HepG2 (cell line): ENCODE results near the gene C2. TPM values are rescaled to one million over a fixed set of nuclear protein-coding genes. Genes with fewer than 3 reads are reported as not detected.

Experiments used
- BRD4 ChIP-seq: sonication (generic); formaldehyde crosslinking; IDR thresholded peaks from 2 replicates; pipeline ENCODE4 v1.4.0; 2020; ENCODE audit warnings: missing genetic modification reagents
- CREM ChIP-seq, 2 experiments: sonication (generic) in 1 of 2; formaldehyde crosslinking in 1 of 2; IDR thresholded peaks; 2 replicates each; pipeline versions ENCODE4 v1.4.0 to v1.6.1; 2016 to 2020; ENCODE audit warnings: antibody characterized with exemption in 1 of 2, mild to moderate bottlenecking in 1 of 2, missing genetic modification reagents in 1 of 2
- FIP1L1 ChIP-seq: fragments of 200-400 bp; formaldehyde crosslinking; IDR thresholded peaks from 2 replicates; pipeline ENCODE4 v1.6.1; 2018; ENCODE audit warnings: low read depth, mild to moderate bottlenecking, low read length, moderate library complexity, borderline replicate concordance; ENCODE audit not compliant: insufficient read depth
- HMGA1 ChIP-seq: sonication (generic); formaldehyde crosslinking; conservative IDR thresholded peaks from 2 replicates; pipeline ENCODE4 v1.4.0; 2020; ENCODE audit warnings: missing genetic modification reagents
- HNF4G ChIP-seq, 2 experiments: sonication (generic) in 1 of 2; formaldehyde crosslinking in 1 of 2; IDR thresholded peaks; 2 replicates each; pipeline versions ENCODE4 v1.4.0 to v1.6.1; 2011 to 2020; ENCODE audit warnings: borderline replicate concordance in 2 of 2, low read depth in 2 of 2, mild to moderate bottlenecking in 2 of 2, low read length in 1 of 2, missing genetic modification reagents in 1 of 2, moderate library complexity in 1 of 2
- KLF9 ChIP-seq: IDR thresholded peaks from 2 replicates; pipeline ENCODE4 v1.6.1; 2016; ENCODE audit warnings: low read depth
- MED13 ChIP-seq: sonication (generic); formaldehyde crosslinking; IDR thresholded peaks from 2 replicates; pipeline ENCODE4 v1.5.0; 2020; ENCODE audit warnings: missing genetic modification reagents
- NFRKB ChIP-seq: fragments of 450-650 bp; IDR thresholded peaks from 2 replicates; pipeline ENCODE4 v1.6.1; 2017
- NPAS2 ChIP-seq: sonication (generic); formaldehyde crosslinking; IDR thresholded peaks from 2 replicates; pipeline ENCODE4 v1.8.0; 2022; ENCODE audit warnings: mild to moderate bottlenecking, missing genetic modification reagents, borderline replicate concordance
- NR2F2 ChIP-seq: IDR thresholded peaks from 2 replicates; pipeline ENCODE4 v1.6.1; 2012; ENCODE audit warnings: low read depth, inconsistent platforms, borderline replicate concordance
- RBM22 ChIP-seq: fragments of 200-400 bp; formaldehyde crosslinking; optimal IDR thresholded peaks from 2 replicates; pipeline ENCODE3; 2017; ENCODE audit warnings: mild to moderate bottlenecking, low read length, moderate library complexity
- SIX1 ChIP-seq: sonication (generic); formaldehyde crosslinking; IDR thresholded peaks from 2 replicates; pipeline ENCODE4 v1.4.0; 2020; ENCODE audit warnings: missing genetic modification reagents, borderline replicate concordance
- SKI ChIP-seq: fragments of 450-650 bp; IDR thresholded peaks from one replicate; pipeline ENCODE4 v1.6.1; 2018; ENCODE audit warnings: mild to moderate bottlenecking; ENCODE audit not compliant: partially characterized antibody
- SRY ChIP-seq: sonication (generic); formaldehyde crosslinking; IDR thresholded peaks from 2 replicates; pipeline ENCODE4 v1.8.0; 2022; ENCODE audit warnings: mild to moderate bottlenecking, missing genetic modification reagents
- TOPORS ChIP-seq: sonication (generic); formaldehyde crosslinking; IDR thresholded peaks from 2 replicates; pipeline ENCODE4 v1.8.0; 2023; ENCODE audit warnings: mild to moderate bottlenecking, missing genetic modification reagents
- ZBTB42 ChIP-seq: sonication (generic); formaldehyde crosslinking; IDR thresholded peaks from 2 replicates; pipeline ENCODE4 v1.5.0; 2020; ENCODE audit warnings: mild to moderate bottlenecking, missing genetic modification reagents
- ZFP90 ChIP-seq: sonication (generic); formaldehyde crosslinking; IDR thresholded peaks from 2 replicates; pipeline ENCODE4 v1.8.0; 2022; ENCODE audit warnings: missing genetic modification reagents, mild to moderate bottlenecking, inconsistent platforms, borderline replicate concordance
- ZMAT3 ChIP-seq: sonication (generic); formaldehyde crosslinking; conservative IDR thresholded peaks from 2 replicates; pipeline ENCODE4 v1.7.0; 2021; ENCODE audit warnings: missing genetic modification reagents
- ZNF121 ChIP-seq: sonication (generic); formaldehyde crosslinking; IDR thresholded peaks from 2 replicates; pipeline ENCODE4 v1.5.0; 2020; ENCODE audit warnings: mild to moderate bottlenecking, missing genetic modification reagents
- ZNF17 ChIP-seq: sonication (generic); formaldehyde crosslinking; IDR thresholded peaks from 2 replicates; pipeline ENCODE4 v1.5.0; 2020; ENCODE audit warnings: mild to moderate bottlenecking, missing genetic modification reagents
- ZNF703 ChIP-seq: sonication (generic); formaldehyde crosslinking; IDR thresholded peaks from 2 replicates; pipeline ENCODE4 v1.5.1; 2020; ENCODE audit warnings: missing genetic modification reagents, mild to moderate bottlenecking, moderate library complexity, borderline replicate concordance
- ZNF879 ChIP-seq: sonication (generic); formaldehyde crosslinking; IDR thresholded peaks from 2 replicates; pipeline ENCODE4 v1.8.1; 2023; ENCODE audit warnings: missing genetic modification reagents
- polyA plus RNA-seq, 8 experiments: library from polyadenylated mRNA; depleted of rRNA in 3 of 8; stranded (reverse) in 7 of 8; unstranded in 1 of 8; fragments of >200 nt; fragmentation: Illumina TruSeq in 4 of 8; extraction: Trizol in 4 of 8; gene quantifications; 2 replicates each; pipeline versions ENCODE4 v1.2.1 to v1.2.3, GENCODE V29; 2011 to 2016; ENCODE audit warnings: low read depth in 4 of 8, missing spikeins in 1 of 8, mixed read lengths in 1 of 8; ENCODE audit not compliant: insufficient read depth in 1 of 8
- total RNA-seq, 5 experiments: library from RNA; depleted of rRNA; stranded (reverse); fragments of >200 nt; fragmentation: Illumina TruSeq; extraction: Trizol; gene quantifications; 2 replicates each; pipeline ENCODE4 v1.2.3, GENCODE V29; 2016; ENCODE audit warnings: low read depth in 1 of 5
- TF ChIP-seq, protein P1 (sequence below): sonication (generic); formaldehyde crosslinking; IDR thresholded peaks from 2 replicates; pipeline ENCODE4 v1.8.0; 2022; ENCODE audit warnings: mild to moderate bottlenecking, missing genetic modification reagents, borderline replicate concordance
- TF ChIP-seq, protein P2 (sequence below): sonication (generic); formaldehyde crosslinking; IDR thresholded peaks from 2 replicates; pipeline ENCODE4 v1.5.1; 2020; ENCODE audit warnings: mild to moderate bottlenecking, missing genetic modification reagents, borderline replicate concordance

Gene C2
- total and polyA plus RNA-seq, 2 of the 13 experiments (the other 11 are each of a cell fraction or from before 2014, with no cell fraction given), result 165 to 307 TPM

DNA sequence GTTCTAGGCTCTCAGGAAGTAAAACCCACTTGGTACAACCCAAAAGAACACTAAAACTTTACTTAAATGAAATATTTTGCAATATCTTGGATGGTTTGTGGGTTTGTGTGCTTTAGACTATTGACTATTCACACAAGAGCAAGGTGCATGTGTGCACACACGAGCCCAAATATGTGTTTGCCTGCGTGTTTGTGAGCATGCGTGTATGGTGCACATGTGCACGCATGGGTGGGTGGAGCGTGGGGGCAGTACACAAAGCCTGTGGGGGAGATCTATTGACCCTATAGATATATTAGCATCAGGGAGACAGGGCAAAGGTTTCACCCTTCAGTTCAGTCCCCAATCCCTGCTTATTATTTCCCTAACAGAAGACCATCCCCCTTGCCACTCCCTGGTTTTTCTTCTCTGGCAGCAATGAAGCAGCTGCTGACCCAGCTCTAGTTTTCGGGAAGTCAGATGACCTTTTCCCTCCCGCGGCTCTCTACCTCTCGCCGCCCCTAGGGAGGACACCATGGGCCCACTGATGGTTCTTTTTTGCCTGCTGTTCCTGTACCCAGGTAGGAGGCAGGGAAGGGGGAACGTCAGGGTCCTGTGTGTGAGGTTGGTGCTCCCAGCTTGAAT lies at the start of gene C2 (continued):
- TF ChIP-seq, protein P1, sequence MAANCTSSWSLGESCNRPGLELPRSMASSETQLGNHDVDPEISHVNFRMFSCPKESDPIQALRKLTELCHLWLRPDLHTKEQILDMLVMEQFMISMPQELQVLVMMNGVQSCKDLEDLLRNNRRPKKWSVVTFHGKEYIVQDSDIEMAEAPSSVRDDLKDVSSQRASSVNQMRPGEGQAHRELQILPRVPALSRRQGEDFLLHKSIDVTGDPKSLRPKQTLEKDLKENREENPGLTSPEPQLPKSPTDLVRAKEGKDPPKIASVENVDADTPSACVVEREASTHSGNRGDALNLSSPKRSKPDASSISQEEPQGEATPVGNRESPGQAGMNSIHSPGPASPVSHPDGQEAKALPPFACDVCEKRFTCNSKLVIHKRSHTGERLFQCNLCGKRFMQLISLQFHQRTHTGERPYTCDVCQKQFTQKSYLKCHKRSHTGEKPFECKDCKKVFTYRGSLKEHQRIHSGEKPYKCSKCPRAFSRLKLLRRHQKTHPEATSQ, result peak; percentile 96; the same call in 1 of the 2 replicates
- no peak for TF ChIP-seq ZNF879 (CRISPR knock-in tag)
- TF ChIP-seq FIP1L1, result 0 out of 2 replicates have a peak, but pooled peaks have one; percentile 19
- no peak for TF ChIP-seq ZNF17 (CRISPR knock-in tag)
- TF ChIP-seq SKI, result peak; percentile 72
- no peak for TF ChIP-seq ZNF121
- peak; percentile 97 for TF ChIP-seq HNF4G (IDR thresholded peaks at IDR 0.05; ENCODE audit: borderline replicate concordance, low read depth, low read length)
- peak; percentile 83; the same call in 1 of the 2 replicates for TF ChIP-seq HNF4G (CRISPR knock-in tag; IDR thresholded peaks at IDR 0.05; ENCODE audit: borderline replicate concordance, low read depth)
- no peak for TF ChIP-seq ZNF703
- TF ChIP-seq TOPORS, result peak; percentile 87
- TF ChIP-seq SIX1 (CRISPR knock-in tag), result peak; percentile 46; the same call in 1 of the 2 replicates
- no peak; the same call in 1 of the 2 replicates for TF ChIP-seq ZFP90
- no peak; the same call in 1 of the 2 replicates for TF ChIP-seq NR2F2
- TF ChIP-seq, protein P2, sequence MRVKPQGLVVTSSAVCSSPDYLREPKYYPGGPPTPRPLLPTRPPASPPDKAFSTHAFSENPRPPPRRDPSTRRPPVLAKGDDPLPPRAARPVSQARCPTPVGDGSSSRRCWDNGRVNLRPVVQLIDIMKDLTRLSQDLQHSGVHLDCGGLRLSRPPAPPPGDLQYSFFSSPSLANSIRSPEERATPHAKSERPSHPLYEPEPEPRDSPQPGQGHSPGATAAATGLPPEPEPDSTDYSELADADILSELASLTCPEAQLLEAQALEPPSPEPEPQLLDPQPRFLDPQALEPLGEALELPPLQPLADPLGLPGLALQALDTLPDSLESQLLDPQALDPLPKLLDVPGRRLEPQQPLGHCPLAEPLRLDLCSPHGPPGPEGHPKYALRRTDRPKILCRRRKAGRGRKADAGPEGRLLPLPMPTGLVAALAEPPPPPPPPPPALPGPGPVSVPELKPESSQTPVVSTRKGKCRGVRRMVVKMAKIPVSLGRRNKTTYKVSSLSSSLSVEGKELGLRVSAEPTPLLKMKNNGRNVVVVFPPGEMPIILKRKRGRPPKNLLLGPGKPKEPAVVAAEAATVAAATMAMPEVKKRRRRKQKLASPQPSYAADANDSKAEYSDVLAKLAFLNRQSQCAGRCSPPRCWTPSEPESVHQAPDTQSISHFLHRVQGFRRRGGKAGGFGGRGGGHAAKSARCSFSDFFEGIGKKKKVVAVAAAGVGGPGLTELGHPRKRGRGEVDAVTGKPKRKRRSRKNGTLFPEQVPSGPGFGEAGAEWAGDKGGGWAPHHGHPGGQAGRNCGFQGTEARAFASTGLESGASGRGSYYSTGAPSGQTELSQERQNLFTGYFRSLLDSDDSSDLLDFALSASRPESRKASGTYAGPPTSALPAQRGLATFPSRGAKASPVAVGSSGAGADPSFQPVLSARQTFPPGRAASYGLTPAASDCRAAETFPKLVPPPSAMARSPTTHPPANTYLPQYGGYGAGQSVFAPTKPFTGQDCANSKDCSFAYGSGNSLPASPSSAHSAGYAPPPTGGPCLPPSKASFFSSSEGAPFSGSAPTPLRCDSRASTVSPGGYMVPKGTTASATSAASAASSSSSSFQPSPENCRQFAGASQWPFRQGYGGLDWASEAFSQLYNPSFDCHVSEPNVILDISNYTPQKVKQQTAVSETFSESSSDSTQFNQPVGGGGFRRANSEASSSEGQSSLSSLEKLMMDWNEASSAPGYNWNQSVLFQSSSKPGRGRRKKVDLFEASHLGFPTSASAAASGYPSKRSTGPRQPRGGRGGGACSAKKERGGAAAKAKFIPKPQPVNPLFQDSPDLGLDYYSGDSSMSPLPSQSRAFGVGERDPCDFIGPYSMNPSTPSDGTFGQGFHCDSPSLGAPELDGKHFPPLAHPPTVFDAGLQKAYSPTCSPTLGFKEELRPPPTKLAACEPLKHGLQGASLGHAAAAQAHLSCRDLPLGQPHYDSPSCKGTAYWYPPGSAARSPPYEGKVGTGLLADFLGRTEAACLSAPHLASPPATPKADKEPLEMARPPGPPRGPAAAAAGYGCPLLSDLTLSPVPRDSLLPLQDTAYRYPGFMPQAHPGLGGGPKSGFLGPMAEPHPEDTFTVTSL, result peak; percentile 44; the same call in 1 of the 2 replicates
- TF ChIP-seq NPAS2 (CRISPR knock-in tag), result no peak
- TF ChIP-seq MED13 (CRISPR knock-in tag), result peak; percentile 59; the same call in 1 of the 2 replicates
- TF ChIP-seq RBM22, result no peak
- TF ChIP-seq BRD4 (CRISPR knock-in tag), result no peak; the same call in 1 of the 2 replicates
- peak; percentile 83 for TF ChIP-seq CREM (IDR thresholded peaks at IDR 0.05)
- TF ChIP-seq CREM (CRISPR knock-in tag; IDR thresholded peaks at IDR 0.05), result no peak
- TF ChIP-seq SRY (CRISPR knock-in tag), result peak; percentile 27; the same call in 1 of the 2 replicates
- TF ChIP-seq HMGA1 (CRISPR knock-in tag), result no peak
- TF ChIP-seq KLF9 (CRISPR knock-in tag), result peak; percentile 92
- no peak; the same call in 1 of the 2 replicates for TF ChIP-seq ZBTB42
- no peak for TF ChIP-seq NFRKB
- no peak for TF ChIP-seq ZMAT3 (CRISPR knock-in tag)
